Measurements from ENCODE around the gene UBASH3A.

GRCh38 chr21:42433946-42434551 is 30.3 kb downstream of the UBASH3A start:
- no peak for TF ChIP-seq RAD21 (conservative IDR thresholded peaks at IDR 0.05 in 1 of 2, IDR thresholded peaks at IDR 0.05 in 1 of 2)
- TF ChIP-seq RFX5 (IDR thresholded peaks at IDR 0.05), result no peak
- TF ChIP-seq POLR2A (IDR thresholded peaks at IDR 0.05; ENCODE audit: low read length), result no peak
- TF ChIP-seq MAX (IDR thresholded peaks at IDR 0.05), result no peak
- TF ChIP-seq MAFK (IDR thresholded peaks at IDR 0.05; ENCODE audit: partially characterized antibody), result no peak
- TF ChIP-seq TP53 (CRISPR knock-in tag; IDR thresholded peaks at IDR 0.05), result no peak
- TF ChIP-seq RCOR1 (IDR thresholded peaks at IDR 0.05; ENCODE audit: low read depth, low read length), result no peak
- no peak for TF ChIP-seq CTCF (IDR thresholded peaks at IDR 0.05)
- no peak for TF ChIP-seq EP300 (IDR thresholded peaks at IDR 0.05)
- no peak for TF ChIP-seq HMGXB4 (CRISPR knock-in tag; IDR thresholded peaks at IDR 0.05; ENCODE audit: borderline replicate concordance)
- no peak for TF ChIP-seq HOXA7 (CRISPR knock-in tag; IDR thresholded peaks at IDR 0.05)
- no peak for TF ChIP-seq CBX8 (IDR thresholded peaks at IDR 0.05)

All from A549 (cell line).